GM23338 (cell line): ENCODE results near the gene SND1. TPM values are rescaled to one million over a fixed set of nuclear protein-coding genes. Genes with fewer than 3 reads are reported as not detected.

Experiments used
- ATAC-seq: fragments of 200-7000 bp; cut with Tn5 transposase; 3 replicates; pipeline ENCODE4 v1.9.1; 2020
- DNase-seq: peaks from one replicate; pipeline ENCODE4 v3.0.0-alpha.2; 2015; ENCODE audit warnings: low spot score
- H2AFZ ChIP-seq: fragments of 200-600 bp; sonication (generic); 2 replicates; pipeline ENCODE4 v1.8.0; 2016; ENCODE audit warnings: antibody characterized with exemption, mild to moderate bottlenecking, moderate library complexity
- H3F3A ChIP-seq: fragments of 200-600 bp; sonication (generic); replicated peaks from 2 replicates; pipeline ENCODE4 v1.8.0; 2017; ENCODE audit warnings: antibody characterized with exemption, mixed run types, low read depth
- H3K27ac ChIP-seq: fragments of 200-600 bp; sonication (generic); 2 replicates; pipeline ENCODE4 v1.6.1; 2016; ENCODE audit warnings: low read depth
- H3K27me3 ChIP-seq: fragments of 200-600 bp; sonication (generic); 2 replicates; pipeline ENCODE4 v1.8.0; 2016; ENCODE audit warnings: mild to moderate bottlenecking, mixed run types, moderate library complexity; ENCODE audit not compliant: insufficient read depth
- H3K36me3 ChIP-seq: fragments of 200-600 bp; sonication (generic); 2 replicates; pipeline ENCODE4 v1.8.0; 2016; ENCODE audit warnings: mild to moderate bottlenecking; ENCODE audit not compliant: insufficient read depth
- H3K4me1 ChIP-seq: fragments of 200-600 bp; sonication (generic); 2 replicates; pipeline ENCODE4 v1.8.0; 2016; ENCODE audit warnings: mild to moderate bottlenecking, moderate library complexity; ENCODE audit not compliant: insufficient read depth
- H3K4me2 ChIP-seq: fragments of 200-600 bp; sonication (generic); 2 replicates; pipeline ENCODE4 v1.7.1; 2017; ENCODE audit warnings: mixed run types
- H3K4me3 ChIP-seq: fragments of 200-600 bp; sonication (generic); 2 replicates; pipeline ENCODE4 v1.6.1; 2016; ENCODE audit warnings: mixed run types
- H3K79me2 ChIP-seq: fragments of 200-600 bp; sonication (generic); replicated peaks from 2 replicates; pipeline ENCODE4 v1.8.0; 2017; ENCODE audit warnings: mild to moderate bottlenecking; ENCODE audit not compliant: insufficient read depth
- H3K9me2 ChIP-seq: fragments of 200-600 bp; sonication (generic); 2 replicates; pipeline ENCODE4 v1.8.0; 2017; ENCODE audit not compliant: insufficient read depth
- H4K20me1 ChIP-seq: fragments of 200-600 bp; sonication (generic); replicated peaks from 2 replicates; pipeline ENCODE4 v1.8.0; 2017; ENCODE audit warnings: mild to moderate bottlenecking; ENCODE audit not compliant: insufficient read depth
- H3K27ac Mint-ChIP-seq: 2 replicates; pipeline ENCODE4 v1.8.0; 2020; ENCODE audit warnings: inconsistent platforms, mild to moderate bottlenecking, moderate library complexity, mixed read lengths
- H3K27me3 Mint-ChIP-seq: 3 replicates; pipeline ENCODE4 v1.8.0; 2022; ENCODE audit warnings: low read depth, mild to moderate bottlenecking, moderate library complexity, mixed read lengths, inconsistent platforms; ENCODE audit not compliant: insufficient read depth, poor library complexity
- H3K36me3 Mint-ChIP-seq: 3 replicates; pipeline ENCODE4 v1.8.0; 2021; ENCODE audit warnings: low read depth, mild to moderate bottlenecking, inconsistent platforms, moderate library complexity, mixed read lengths
- H3K4me1 Mint-ChIP-seq: 3 replicates; pipeline ENCODE4 v1.8.0; 2020; ENCODE audit warnings: mild to moderate bottlenecking, inconsistent platforms, mixed read lengths
- H3K4me3 Mint-ChIP-seq: 3 replicates; pipeline ENCODE4 v1.8.0; 2021; ENCODE audit warnings: moderate library complexity, mild to moderate bottlenecking, inconsistent platforms, mixed read lengths
- H3K9me3 Mint-ChIP-seq: 3 replicates; pipeline ENCODE4 v1.8.0; 2020; ENCODE audit warnings: moderate library complexity, mild to moderate bottlenecking, inconsistent platforms, mixed read lengths
- CREB1 ChIP-seq: fragments of 250-450 bp; sonication (Bioruptor Pico); IDR thresholded peaks from 2 replicates; pipeline ENCODE4 v1.5.0; 2020; ENCODE audit warnings: low read depth, mild to moderate bottlenecking, moderate library complexity
- ETS1 ChIP-seq: IDR thresholded peaks from 2 replicates; pipeline ENCODE4 v1.6.1; 2016; ENCODE audit warnings: antibody characterized with exemption
- JUNB ChIP-seq: IDR thresholded peaks from one replicate; pipeline ENCODE4 v1.6.1; 2016; ENCODE audit warnings: antibody characterized with exemption; ENCODE audit not compliant: unreplicated experiment
- NANOG ChIP-seq: IDR thresholded peaks from 2 replicates; pipeline ENCODE4 v1.6.1; 2016; ENCODE audit warnings: antibody characterized with exemption, borderline replicate concordance
- POLR2AphosphoS5 ChIP-seq: IDR thresholded peaks from 2 replicates; pipeline ENCODE4 v1.6.1; 2016; ENCODE audit warnings: antibody characterized with exemption, low read depth
- STAT1 ChIP-seq: IDR thresholded peaks from one replicate; pipeline ENCODE4 v1.6.1; 2016; ENCODE audit warnings: antibody characterized with exemption; ENCODE audit not compliant: unreplicated experiment
- ZNF114 ChIP-seq: fragments of 250-450 bp; sonication (Bioruptor Pico); IDR thresholded peaks from 2 replicates; pipeline ENCODE4 v1.5.0; 2020; ENCODE audit warnings: mild to moderate bottlenecking, moderate library complexity
- ZNF462 ChIP-seq: fragments of 250-450 bp; sonication (Bioruptor Pico); IDR thresholded peaks from 2 replicates; pipeline ENCODE4 v1.5.0; 2020; ENCODE audit warnings: mild to moderate bottlenecking, moderate library complexity
- polyA plus RNA-seq: library from polyadenylated mRNA; unstranded; fragments of >200 nt; fragmentation: Nextera tagmentation; extraction: Ambion mirVana; gene quantifications from 2 replicates; pipeline ENCODE4 v1.2.1, GENCODE V29; 2016
- total RNA-seq: library from RNA; depleted of rRNA; stranded (reverse); fragments of >200 nt; shearing (Covaris generic); gene quantifications from 2 replicates; pipeline ENCODE4 v1.2.3, GENCODE V29; 2014

The SND1 gene
- total and polyA plus RNA-seq, 2 experiments from 2014 or later: 107 to 254 TPM

- Histone ChIP-seq H3K79me2 (peaks cover 39% of the 10 kb centered on the region), H3F3A (no peaks in the 10 kb centered on the region), H3K27me3 (no peaks in the 10 kb centered on the region), H3K4me3 (no peak overlapping the region), H3K9me2 (no peaks in the 10 kb centered on the region), H4K20me1 (peaks cover 43% of the 10 kb centered on the region), H2AFZ (no peak overlapping the region), H3K27ac (no peak overlapping the region), H3K4me1 (0 out of 2 replicates have a peak, but pooled peaks cover 7% of the 10 kb centered on the region), H3K4me2 (no peak overlapping the region), H3K36me3 (no peaks in the 10 kb centered on the region)
- ATAC-seq (no peak), DNase-seq (no peak)
- H3K36me3 Mint-ChIP-seq: no peaks in the 10 kb centered on the region
- no peak overlapping the region for H3K4me3 Mint-ChIP-seq
- H3K9me3 Mint-ChIP-seq: no peaks in the 10 kb centered on the region
- peaks cover 2% of the 10 kb centered on the region; the same call in 2 of the 3 replicates for H3K4me1 Mint-ChIP-seq
- TF ChIP-seq JUNB: no peak
- no peak for TF ChIP-seq NANOG
- no peak for TF ChIP-seq POLR2AphosphoS5
- no peak for TF ChIP-seq CREB1 (CRISPR knock-in tag)
- TF ChIP-seq ETS1: no peak
- no peak for TF ChIP-seq ZNF462 (CRISPR knock-in tag)
- no peak for TF ChIP-seq ZNF114 (CRISPR knock-in tag)
- no peak for TF ChIP-seq STAT1
- H3K27ac Mint-ChIP-seq: no peak overlapping the region
- H3K27me3 Mint-ChIP-seq: no peaks in the 10 kb centered on the region
Observed at GRCh38 chr7:127920787-127921438, 268.9 kb downstream of the SND1 start.
